Measurements from ENCODE around the gene OR6C2. TPM values are rescaled to one million over a fixed set of nuclear protein-coding genes. Genes with fewer than 3 reads are reported as not detected.
"Not testable (repeated sequence)": the region's sequence is repeated elsewhere in the genome, so short reads cannot be mapped to it uniquely, and the experiment has no call there.

The OR6C2 gene
- total RNA-seq, 1 donor from 2014 or later: not detected

DNA sequence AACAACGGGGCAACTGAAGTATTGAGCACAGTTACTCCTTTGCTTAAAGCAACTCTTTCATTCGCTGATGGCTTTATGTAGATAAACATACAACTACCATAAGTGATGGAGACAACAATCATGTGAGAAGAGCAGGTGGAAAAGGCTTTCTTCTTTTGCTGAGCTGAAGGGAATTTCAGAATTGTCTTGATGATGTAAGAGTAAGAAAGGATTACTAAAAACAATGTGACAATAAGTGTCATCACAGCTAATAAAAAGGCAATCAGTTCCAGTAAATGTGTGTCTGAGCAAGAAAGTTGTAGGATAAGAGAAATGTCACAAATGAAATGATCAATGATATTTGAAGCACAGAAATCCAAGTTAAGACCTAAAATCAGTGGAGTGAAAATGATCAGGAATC is 25.4 kb downstream of the OR6C2 start:
- intact Hi-C loops (cut with DNase I): no loop called here
- ATAC-seq (no peak), DNase-seq (ENCODE audit: low spot score) (no peak)

DNA sequence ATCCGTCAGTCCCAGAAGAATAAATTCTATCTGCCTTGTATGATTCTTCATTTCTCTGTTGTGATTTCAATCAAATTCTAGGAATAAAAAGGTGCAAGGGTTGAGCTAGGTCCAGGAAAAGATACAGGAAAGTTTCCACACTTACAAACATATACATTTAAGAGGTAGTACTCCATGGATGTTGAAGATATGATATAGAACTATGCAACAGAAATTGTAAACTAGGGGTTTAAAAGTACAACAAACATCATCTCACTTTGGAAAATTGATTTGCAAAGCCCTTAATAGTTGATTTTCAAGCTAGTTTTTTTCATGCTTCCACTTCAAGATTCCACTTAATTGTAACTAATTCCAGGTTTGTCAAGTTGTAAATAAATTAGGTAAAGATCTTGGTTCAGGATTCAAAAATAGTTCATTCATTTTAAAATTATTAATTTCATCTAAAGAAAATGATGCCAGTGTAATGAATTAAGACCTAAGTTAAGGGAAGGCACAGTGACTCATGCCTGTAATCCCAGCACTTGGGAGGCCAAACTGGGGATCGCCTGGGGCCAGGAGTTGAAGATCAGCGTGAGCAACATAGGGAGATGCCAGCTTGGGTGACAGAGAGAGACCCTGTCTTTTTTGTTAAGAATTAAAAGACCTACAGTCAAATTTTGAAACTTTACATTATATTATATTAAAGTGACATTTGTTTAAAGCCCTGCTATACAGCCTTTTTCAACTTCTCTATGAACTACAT is 26.4 kb downstream of the OR6C2 start, which contains the start of gene OR6C70:
TSS of gene OR6C70 (minus strand) at position 51 of the 742 bp plus-strand sequence. CDS start at position 51, 0 bp downstream.
- ATAC-seq: no peak
- intact Hi-C loops (cut with DNase I): no loop called here
- DNase-seq (ENCODE audit: low spot score): no peak

DNA sequence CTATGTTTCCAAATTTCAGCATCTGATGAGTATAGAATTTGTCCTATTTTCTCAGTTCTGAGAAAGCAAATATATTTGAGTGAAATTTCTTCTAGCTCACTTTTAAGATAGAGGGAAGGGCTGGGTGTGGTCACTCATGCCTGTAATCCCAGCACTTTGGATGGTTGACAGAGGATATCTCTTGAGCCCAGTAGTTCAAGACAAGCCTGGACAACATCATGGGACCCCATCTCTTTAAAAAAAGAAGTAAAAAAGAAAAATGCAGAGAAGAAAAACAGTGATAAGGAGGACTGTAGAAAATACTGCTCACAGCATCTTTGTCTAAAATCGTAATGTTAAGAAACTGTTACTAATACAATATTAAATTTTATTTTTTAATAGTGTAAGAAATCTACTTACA is 28.4 kb downstream of the OR6C2 start:
- DNase-seq (ENCODE audit: low spot score) (no peak), ATAC-seq (no peak)
- intact Hi-C loops (cut with DNase I): no loop called here

DNA sequence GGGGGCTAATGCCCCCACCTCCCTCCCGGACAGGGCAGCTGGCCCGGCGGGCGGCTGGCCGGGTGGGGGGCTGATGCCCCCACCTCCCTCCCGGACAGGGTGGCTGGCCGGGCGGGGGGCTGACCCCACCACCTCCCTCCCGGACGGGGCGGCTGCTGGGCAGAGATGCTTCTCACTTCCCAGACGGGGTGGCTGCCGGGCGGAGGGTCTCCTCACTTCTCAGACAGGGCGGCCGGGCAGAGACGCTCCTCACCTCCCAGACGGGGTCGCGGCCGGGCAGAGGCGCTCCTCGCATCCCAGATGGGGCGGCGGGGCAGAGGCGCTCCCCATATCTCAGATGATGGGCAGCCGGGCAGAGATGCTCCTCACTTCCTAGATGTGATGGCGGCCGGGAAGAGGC is 35.3 kb downstream of the OR6C2 start:
- ATAC-seq; intact Hi-C loops (cut with DNase I); DNase-seq (ENCODE audit: low spot score): not testable (repeated sequence)

DNA sequence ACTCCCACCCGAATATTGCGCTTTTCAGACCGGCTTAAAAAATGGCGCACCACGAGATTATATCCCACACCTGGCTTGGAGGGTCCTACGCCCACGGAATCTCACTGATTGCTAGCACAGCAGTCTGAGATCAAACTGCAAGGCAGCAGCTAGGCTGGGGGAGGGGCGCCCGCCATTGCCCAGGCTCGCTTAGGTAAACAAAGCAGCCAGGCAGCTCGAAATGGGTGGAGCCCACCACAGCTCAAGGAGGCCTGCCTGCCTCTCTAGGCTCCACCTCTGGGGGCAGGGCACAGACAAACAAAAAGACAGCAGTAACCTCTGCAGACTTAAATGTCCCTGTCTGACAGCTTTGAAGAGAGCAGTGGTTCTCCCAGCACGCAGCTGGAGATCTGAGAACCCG is 40.4 kb downstream of the OR6C2 start:
- intact Hi-C loops (cut with DNase I); ATAC-seq; DNase-seq (ENCODE audit: low spot score): not testable (repeated sequence)

DNA sequence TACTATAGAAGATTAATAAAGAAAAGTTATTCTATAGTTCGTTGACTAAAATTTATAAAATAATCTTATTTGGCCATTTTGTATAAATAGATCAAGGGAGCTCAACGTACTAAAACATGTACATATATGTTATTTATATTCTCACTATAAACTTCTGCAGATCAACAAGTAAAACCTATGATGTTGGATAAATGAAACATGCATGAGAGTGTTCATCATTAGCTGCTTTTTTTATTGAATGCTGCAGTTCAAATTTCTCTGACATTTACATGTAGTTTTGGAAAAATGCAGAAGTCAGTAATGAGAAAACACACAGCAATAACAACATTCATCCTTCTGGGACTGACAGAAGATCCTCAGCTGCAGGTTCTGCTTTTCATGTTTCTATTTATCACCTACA is 48.2 kb downstream of the OR6C2 start, which contains the start of gene OR6C68:
TSS of gene OR6C68 (plus strand) at position 301 of the 400 bp plus-strand sequence. CDS start at position 301, 0 bp downstream.
- ATAC-seq: no peak
- intact Hi-C loops (cut with DNase I): no loop called here
- DNase-seq (ENCODE audit: low spot score): no peak

DNA sequence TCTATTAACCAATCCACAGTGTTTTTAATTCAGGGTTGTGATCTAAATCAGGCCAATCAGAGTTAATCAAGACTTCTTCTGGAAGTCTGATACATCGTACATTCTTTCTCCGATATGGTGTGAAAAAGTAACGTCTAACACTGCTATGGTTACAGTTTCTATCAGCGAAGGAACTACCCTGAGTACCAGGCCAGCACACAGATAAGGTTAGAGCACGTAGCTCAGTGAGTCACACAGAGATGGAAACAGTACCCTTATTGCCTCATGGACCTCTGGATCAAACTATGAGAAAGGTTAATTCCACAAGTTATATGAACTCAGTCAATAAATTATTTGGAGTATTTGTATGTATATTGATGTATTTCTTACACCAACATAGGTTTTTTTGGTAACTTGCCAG is 51.6 kb downstream of the OR6C2 start:
- DNase-seq (ENCODE audit: low spot score): no peak
- intact Hi-C loops (cut with DNase I): no loop called here
- no peak for ATAC-seq

DNA sequence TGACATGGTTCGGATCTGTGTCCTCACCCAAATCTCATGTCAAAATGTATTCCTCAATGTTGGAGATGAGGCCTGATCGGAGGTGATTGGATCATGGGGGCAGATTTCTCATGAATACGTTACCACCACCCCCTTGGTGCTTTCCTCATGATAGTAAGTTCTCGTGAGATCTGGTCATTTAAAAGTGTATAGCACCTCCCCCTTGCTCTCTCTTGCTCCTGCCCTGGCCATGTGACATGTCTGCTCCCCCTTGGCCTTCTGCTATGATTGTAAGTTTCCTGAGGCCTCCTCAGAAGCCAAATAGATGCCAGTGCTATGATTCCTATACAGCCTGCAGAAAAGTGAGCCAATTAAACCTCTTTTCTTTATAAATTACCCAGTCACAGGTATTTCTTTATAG is 55.4 kb downstream of the OR6C2 start:
- DNase-seq (ENCODE audit: low spot score) (no peak), ATAC-seq (no peak)
- intact Hi-C loops (cut with DNase I): no loop called here

DNA sequence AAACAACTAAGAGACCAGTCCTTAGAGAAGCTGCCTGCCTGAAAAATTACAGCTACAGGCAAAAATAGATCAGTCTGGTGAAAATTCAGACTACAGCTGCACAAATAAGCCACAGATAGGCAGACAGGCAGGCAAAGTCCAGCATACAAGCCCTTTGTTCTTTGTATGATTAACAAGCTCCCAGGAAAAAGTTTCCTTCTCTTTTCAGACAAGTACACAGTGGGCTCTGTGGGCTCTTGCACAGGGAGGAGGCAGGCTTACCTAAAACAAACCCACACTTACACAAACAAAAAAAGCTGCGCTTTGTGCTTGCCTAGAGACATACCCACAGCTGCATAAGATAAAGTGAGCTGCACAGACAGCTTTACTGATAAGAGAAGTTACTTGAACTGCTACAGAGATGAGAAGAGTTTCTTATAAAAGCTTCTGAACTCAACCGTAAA is 56.0 kb downstream of the OR6C2 start:
- DNase-seq (ENCODE audit: low spot score): no peak
- intact Hi-C loops (cut with DNase I): no loop called here

DNA sequence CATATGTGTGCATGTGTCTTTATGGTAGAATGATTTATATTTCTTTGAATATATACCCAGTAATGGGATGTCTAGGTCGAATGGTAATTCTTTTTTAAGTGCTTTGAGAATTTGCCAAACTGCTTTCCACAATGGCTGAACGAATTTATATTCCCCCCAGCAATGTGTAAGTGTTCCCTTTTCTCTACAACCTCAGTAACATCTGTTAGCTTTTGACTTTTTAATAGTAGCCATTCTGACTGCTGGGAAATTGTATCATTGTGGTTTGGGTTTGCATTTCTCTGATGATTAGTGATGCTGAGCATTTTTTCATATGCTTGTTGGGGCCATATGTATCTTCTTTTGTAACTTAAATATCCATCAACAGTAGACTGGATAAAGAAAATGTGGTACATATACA is 57.7 kb downstream of the OR6C2 start:
- DNase-seq (ENCODE audit: low spot score): no peak
- no peak for ATAC-seq
- intact Hi-C loops (cut with DNase I): no loop called here

More for the DNA sequence above, 56.0 kb downstream of the OR6C2 start:
- ATAC-seq: no peak

Other genes starting within 250 kb of the OR6C2 start
- not detected for gene OR10A7, start 223.1 kb upstream of the OR6C2 start, total RNA-seq
- not detected for gene OR6C74, start 199.5 kb upstream of the OR6C2 start, total RNA-seq
- not detected for gene OR6C6, start 147.5 kb upstream of the OR6C2 start, total RNA-seq
- not detected for gene OR6C1, start 129.7 kb upstream of the OR6C2 start, total RNA-seq
- not detected for gene OR6C3, start 113.3 kb upstream of the OR6C2 start, total RNA-seq
- gene OR6C75, start 81.1 kb upstream of the OR6C2 start, total RNA-seq: not detected
- gene OR6C65, start 43.5 kb upstream of the OR6C2 start, total RNA-seq: not detected
- not detected for gene OR6C76, start 17.8 kb upstream of the OR6C2 start, total RNA-seq
- not detected for gene OR6C70, start 26.1 kb downstream of the OR6C2 start, total RNA-seq
- not detected for gene OR6C68, start 48.3 kb downstream of the OR6C2 start, total RNA-seq
- gene OR6C4, start 105.5 kb downstream of the OR6C2 start, total RNA-seq: not detected
- gene OR2AP1, start 128.4 kb downstream of the OR6C2 start, total RNA-seq: not detected
- not detected for gene OR10P1, start 192.8 kb downstream of the OR6C2 start, total RNA-seq

Data from sciatic nerve (tissue), 2 donors.